Progenitor cell of endocrine pancreas (in vitro differentiated cells): Measurements from ENCODE around the gene MPC1. TPM values are rescaled to one million over a fixed set of nuclear protein-coding genes. Genes with fewer than 3 reads are reported as not detected.

Experiments used
- DNase-seq: peaks from one replicate; pipeline ENCODE4 v3.0.0; 2021; ENCODE audit warnings: low spot score; ENCODE audit not compliant: unreplicated experiment
- H3K27ac Mint-ChIP-seq: 2 replicates; pipeline ENCODE4 v1.8.0; 2021; ENCODE audit warnings: mild to moderate bottlenecking, moderate library complexity, mixed read lengths
- H3K27me3 Mint-ChIP-seq: 2 replicates; pipeline ENCODE4 v1.8.0; 2021; ENCODE audit warnings: mixed read lengths
- H3K36me3 Mint-ChIP-seq: 2 replicates; pipeline ENCODE4 v1.8.0; 2022; ENCODE audit warnings: mixed read lengths; ENCODE audit not compliant: insufficient read depth
- H3K4me1 Mint-ChIP-seq: 2 replicates; pipeline ENCODE4 v1.8.0; 2021; ENCODE audit warnings: low read depth, mixed read lengths
- H3K4me3 Mint-ChIP-seq: 2 replicates; pipeline ENCODE4 v1.8.0; 2021; ENCODE audit warnings: low read depth, mild to moderate bottlenecking, moderate library complexity, mixed read lengths
- H3K9me3 Mint-ChIP-seq: 2 replicates; pipeline ENCODE4 v1.8.0; 2021; ENCODE audit warnings: low read depth, mixed read lengths
- CTCF ChIP-seq: fragments of 200-600 bp; sonication (generic); IDR thresholded peaks from one replicate; pipeline ENCODE4 v1.5.0; 2021; ENCODE audit warnings: antibody characterized with exemption, mild to moderate bottlenecking; ENCODE audit not compliant: unreplicated experiment
- long read RNA-seq: library from polyadenylated mRNA; unstranded; transcript quantifications from one replicate; pipeline ENCODE4 v2.0.0, GENCODE V29; 2020
- total RNA-seq: library from RNA; stranded (reverse); gene quantifications from 2 replicates; pipeline ENCODE4 v1.2.1, GENCODE V29; 2021

Gene MPC1
- total RNA-seq = 20.3 and 20.6 TPM in 2 replicates
- long read RNA-seq, transcript MPC1-201 (4 exons, 976 nt) = major isoform, 6 of 8 reads
- long read RNA-seq, partial matches to known transcripts = 1 of 8 reads
- long read RNA-seq, other reads (novel, unspliced or antisense) = 1 of 8 reads

- no peak for TF ChIP-seq CTCF
- H3K27me3 Mint-ChIP-seq = no peaks in the 10 kb centered on the region
- H3K27ac Mint-ChIP-seq = peak within 1 kb of the TSS; percentile 97
- H3K36me3 Mint-ChIP-seq = no peaks in the 10 kb centered on the region
- H3K9me3 Mint-ChIP-seq = no peaks in the 10 kb centered on the region
- H3K4me3 Mint-ChIP-seq = peak within 1 kb of the TSS; percentile 84
- peaks cover 8% of the 10 kb centered on the region for H3K4me1 Mint-ChIP-seq
- peak; percentile 97 for DNase-seq
These were observed at the start of gene MPC1 for GRCh38 chr6:166382933-166383801. Gene MPC1, minus strand, starts transcription at chr6:166382940. Its CDS starts 64 bp downstream, at chr6:166382876.

GRCh38 chr6:166430269-166430668 is 47.5 kb upstream of the MPC1 start:
- no peaks in the 10 kb centered on the region for H3K9me3 Mint-ChIP-seq
- H3K27me3 Mint-ChIP-seq = no peaks in the 10 kb centered on the region
- no peak overlapping the region for H3K27ac Mint-ChIP-seq
- no peaks in the 10 kb centered on the region for H3K4me1 Mint-ChIP-seq
- H3K4me3 Mint-ChIP-seq = no peak overlapping the region
- no peak for DNase-seq
- TF ChIP-seq CTCF = no peak
- H3K36me3 Mint-ChIP-seq = peaks cover 27% of the 10 kb centered on the region

- H3K4me3 Mint-ChIP-seq = no peak overlapping the region
- no peak for DNase-seq
- no peaks in the 10 kb centered on the region for H3K4me1 Mint-ChIP-seq
- peaks cover 13% of the 10 kb centered on the region for H3K36me3 Mint-ChIP-seq
- no peak for TF ChIP-seq CTCF
- H3K27ac Mint-ChIP-seq = no peak overlapping the region
- H3K27me3 Mint-ChIP-seq = no peaks in the 10 kb centered on the region
- no peaks in the 10 kb centered on the region for H3K9me3 Mint-ChIP-seq
These were observed 41.7 kb upstream of the MPC1 start for GRCh38 chr6:166424431-166424830.

GRCh38 chr6:166423781-166424180 is 41.0 kb upstream of the MPC1 start:
- Mint-ChIP-seq H3K27ac (no peak overlapping the region), H3K4me1 (no peaks in the 10 kb centered on the region), H3K27me3 (no peaks in the 10 kb centered on the region), H3K4me3 (no peak overlapping the region), H3K9me3 (no peaks in the 10 kb centered on the region), H3K36me3 (peaks cover 9% of the 10 kb centered on the region)
- no peak for TF ChIP-seq CTCF
- DNase-seq = no peak

- H3K27ac Mint-ChIP-seq = no peak overlapping the region
- TF ChIP-seq CTCF = no peak
- H3K4me1 Mint-ChIP-seq = no peaks in the 10 kb centered on the region
- no peak for DNase-seq
- H3K27me3 Mint-ChIP-seq = no peaks in the 10 kb centered on the region
- no peaks in the 10 kb centered on the region for H3K9me3 Mint-ChIP-seq
- H3K36me3 Mint-ChIP-seq = peaks cover 9% of the 10 kb centered on the region
- no peak overlapping the region for H3K4me3 Mint-ChIP-seq
These were observed 40.5 kb upstream of the MPC1 start for GRCh38 chr6:166423051-166423745.
